ENCODE results near the gene SCAANT1. TPM values are rescaled to one million over a fixed set of nuclear protein-coding genes. Genes with fewer than 3 reads are reported as not detected.

SCAANT1 gene
- total RNA-seq, 1 donor from 2014 or later, result not detected

- intact Hi-C loops (cut with micrococcal nuclease), result no loop called here
- DNase-seq (no peak), ATAC-seq (peak; percentile 21)
Measured at GRCh38 chr3:63937661-63938651, 25.8 kb upstream of the SCAANT1 start.

- ATAC-seq (no peak), DNase-seq (no peak)
- intact Hi-C loops (cut with micrococcal nuclease), result no loop called here
Measured at GRCh38 chr3:63936925-63937324, 24.7 kb upstream of the SCAANT1 start.

- ATAC-seq, result peak; percentile 39
- intact Hi-C loops (cut with micrococcal nuclease), result no loop called here
- no peak for DNase-seq
Measured at GRCh38 chr3:63934041-63934866, 22.1 kb upstream of the SCAANT1 start.

- intact Hi-C loops (cut with micrococcal nuclease), result no loop called here
- peak; percentile 22 for ATAC-seq
- DNase-seq, result no peak
Measured at GRCh38 chr3:63933459-63933858, 21.3 kb upstream of the SCAANT1 start.

- ATAC-seq (peak; percentile 33), DNase-seq (no peak)
- intact Hi-C loops (cut with micrococcal nuclease), result no loop called here
Measured at GRCh38 chr3:63932509-63933212, 20.5 kb upstream of the SCAANT1 start.

- ATAC-seq (no peak), DNase-seq (no peak)
- intact Hi-C loops (cut with micrococcal nuclease), result no loop called here
Measured at GRCh38 chr3:63931290-63931689, 19.1 kb upstream of the SCAANT1 start.

GRCh38 chr3:63927422-63928280, 15.5 kb upstream of the SCAANT1 start:
- ATAC-seq (no peak), DNase-seq (no peak)
- intact Hi-C loops (cut with micrococcal nuclease), result no loop called here

- intact Hi-C loops (cut with micrococcal nuclease), result no loop called here
- DNase-seq (no peak), ATAC-seq (no peak)
Measured at GRCh38 chr3:63926309-63926708, 14.1 kb upstream of the SCAANT1 start.

- intact Hi-C loops (cut with micrococcal nuclease), result no loop called here
- ATAC-seq (no peak), DNase-seq (no peak)
Measured at GRCh38 chr3:63922491-63923199, 10.5 kb upstream of the SCAANT1 start.

- intact Hi-C loops (cut with micrococcal nuclease), result no loop called here
- ATAC-seq, result no peak
- DNase-seq, result no peak
Measured at GRCh38 chr3:63921741-63922482, 9.7 kb upstream of the SCAANT1 start.

GRCh38 chr3:63920001-63920400, 7.8 kb upstream of the SCAANT1 start:
- intact Hi-C loops (cut with micrococcal nuclease), result no loop called here

GRCh38 chr3:63918321-63918720, 6.1 kb upstream of the SCAANT1 start:
- intact Hi-C loops (cut with micrococcal nuclease), result no loop called here
- DNase-seq (no peak), ATAC-seq (no peak)

More at GRCh38 chr3:63920001-63920400, 7.8 kb upstream of the SCAANT1 start:
- ATAC-seq (no peak), DNase-seq (no peak)

GRCh38 chr3:63914312-63914711, 2.1 kb upstream of the SCAANT1 start:
- intact Hi-C loops (cut with micrococcal nuclease), result no loop called here
- ATAC-seq, result no peak
- no peak for DNase-seq

- DNase-seq (peak; percentile 61), ATAC-seq (peak; percentile 4)
- intact Hi-C loops (cut with micrococcal nuclease), result no loop called here
Measured at GRCh38 chr3:63912768-63913588, 795 bp upstream of the SCAANT1 start.

- ATAC-seq, result no peak
- intact Hi-C loops (cut with micrococcal nuclease), result no loop called here
Measured at GRCh38 chr3:63911509-63911872, 692 bp downstream of the SCAANT1 start.

GRCh38 chr3:63910891-63911290, 1.3 kb downstream of the SCAANT1 start:
- ATAC-seq (no peak), DNase-seq (no peak)
- intact Hi-C loops (cut with micrococcal nuclease), result no loop called here

More at GRCh38 chr3:63911509-63911872, 692 bp downstream of the SCAANT1 start:
- no peak for DNase-seq
